AG04449 (cell line): ENCODE data around the gene FOXN3.

ENCODE experiments used
- CTCF ChIA-PET: fragments of 350-600 bp; formaldehyde crosslinking; extraction: SDS; loops from one replicate; lab custom pipeline; 2021; ENCODE audit warnings: antibody characterized with exemption; lab: Yijun Ruan, JAX
- POLR2A ChIA-PET: fragments of 400-600, 350-600 bp; formaldehyde crosslinking; extraction: SDS; loops from one replicate; lab custom pipeline; 2020; ENCODE audit warnings: antibody characterized with exemption, inconsistent platforms; lab: Yijun Ruan, JAX
- DNase-seq: peaks from one replicate; pipeline ENCODE4 v3.0.0-alpha.2; 2010; ENCODE audit warnings: low read depth, low spot score
- H3K4me3 ChIP-seq: 2 replicates; pipeline ENCODE4 v1.5.1; 2011; ENCODE audit warnings: low read depth, mild to moderate bottlenecking, control low read depth, low read length
- CTCF ChIP-seq: IDR thresholded peaks from one replicate; pipeline ENCODE4 v1.5.1; 2011; ENCODE audit warnings: mild to moderate bottlenecking, moderate library complexity, low read length, control low read depth, inconsistent platforms; ENCODE audit not compliant: insufficient read depth; ENCODE audit errors: missing control alignments

Gene FOXN3

GRCh38 chr14:89171628-89172027 lies 245.4 kb downstream of the FOXN3 start:
- H3K4me3 ChIP-seq = no peak overlapping the region
- no peak for DNase-seq
- no peak for TF ChIP-seq CTCF
- CTCF ChIA-PET = interaction anchor here (1.2 kb wide), 1 partner anchor 14 kb away, joined by 3 read pairs; no protein-coding TSS in a partner anchor
- POLR2A ChIA-PET = interaction anchor here (0.6 kb wide), 1 partner anchor 595 kb away, joined by 3 read pairs; no protein-coding TSS in a partner anchor

- TF ChIP-seq CTCF = no peak
- H3K4me3 ChIP-seq = no peak overlapping the region
- POLR2A ChIA-PET = no interaction called here
- DNase-seq = no peak
- CTCF ChIA-PET = interaction anchor here (1.2 to 1.5 kb wide), 2 partner anchors 14 to 216 kb away, joined by 3 read pairs; no protein-coding TSS in a partner anchor
These were observed 245.9 kb downstream of the FOXN3 start for GRCh38 chr14:89171168-89171567.

- no peak for DNase-seq
- no peak for TF ChIP-seq CTCF
- ChIA-PET CTCF (interaction anchor here (3.3 kb wide), 1 partner anchor 9 kb away, joined by 18 read pairs; no protein-coding TSS in a partner anchor), POLR2A (no interaction called here)
- no peak overlapping the region for H3K4me3 ChIP-seq
These were observed 249.3 kb downstream of the FOXN3 start for GRCh38 chr14:89167705-89168104.

GRCh38 chr14:89166633-89167032 lies 250.4 kb downstream of the FOXN3 start:
- no peak for TF ChIP-seq CTCF
- H3K4me3 ChIP-seq = no peak overlapping the region
- no peak for DNase-seq
- ChIA-PET POLR2A (no interaction called here), CTCF (interaction anchor here (3.3 kb wide), 1 partner anchor 10 kb away, joined by 18 read pairs; no protein-coding TSS in a partner anchor)

GRCh38 chr14:89165189-89166181 lies 251.5 kb downstream of the FOXN3 start:
- TF ChIP-seq CTCF = no peak
- ChIA-PET CTCF (interaction anchor here (3.3 kb wide), 1 partner anchor 11 kb away, joined by 18 read pairs; no protein-coding TSS in a partner anchor), POLR2A (no interaction called here)
- DNase-seq = no peak
- H3K4me3 ChIP-seq = no peak overlapping the region
